GM12892 (cell line): ENCODE measurements around the gene EFNA3.

Source experiments
- POLR2A ChIP-seq: IDR thresholded peaks from 2 replicates; pipeline ENCODE4 v1.6.1; 2011; ENCODE audit warnings: low read depth, low read length, control low read depth
- POLR2AphosphoS5 ChIP-seq: IDR thresholded peaks from 2 replicates; pipeline ENCODE4 v1.6.1; 2011; ENCODE audit warnings: low read depth, low read length, control low read depth
- TAF1 ChIP-seq: IDR thresholded peaks from 2 replicates; pipeline ENCODE4 v1.6.1; 2011; ENCODE audit warnings: low read depth, mild to moderate bottlenecking, control low read depth, low read length, borderline replicate concordance

DNA sequence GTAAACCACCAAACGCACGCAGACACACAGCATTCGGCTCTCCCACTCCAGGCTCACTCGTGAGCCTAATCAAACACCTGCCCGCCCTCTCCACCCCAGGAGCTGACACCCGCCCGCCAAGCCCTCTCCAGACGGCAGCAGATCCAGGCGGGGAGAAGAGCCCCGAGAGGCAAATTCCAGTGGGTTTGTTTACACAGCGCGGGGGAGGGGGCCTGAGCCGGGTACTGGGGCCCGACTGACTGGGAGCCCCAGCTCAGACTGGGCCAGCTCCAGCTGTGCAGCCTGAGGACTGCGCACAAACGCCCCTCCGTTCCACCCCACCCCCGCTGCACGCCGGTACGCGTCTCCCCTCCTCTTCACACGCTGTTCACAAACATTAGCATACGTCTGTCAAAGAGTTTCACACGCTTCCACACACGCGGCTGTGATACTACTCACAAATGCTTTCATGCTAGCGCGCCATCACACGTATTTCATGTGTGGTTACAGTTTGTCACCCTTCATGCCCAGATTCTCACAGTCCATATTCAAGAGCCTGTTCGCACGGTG, 48.0 kb downstream of the EFNA3 start:
- TF ChIP-seq TAF1 = no peak
- TF ChIP-seq POLR2A = no peak
- TF ChIP-seq POLR2AphosphoS5 = no peak
